ENCODE data around the gene DIDO1.
A peak's percentile ranks its signal among the peaks of the same experiment; 100 is the strongest.

Gene DIDO1

GRCh38 chr20:62887152-62887859 lies 39.0 kb downstream of the DIDO1 start:
- H3K4me3 ChIP-seq (ENCODE audit: low read depth, low read length), result no peak overlapping the region
- TF ChIP-seq, protein P1, sequence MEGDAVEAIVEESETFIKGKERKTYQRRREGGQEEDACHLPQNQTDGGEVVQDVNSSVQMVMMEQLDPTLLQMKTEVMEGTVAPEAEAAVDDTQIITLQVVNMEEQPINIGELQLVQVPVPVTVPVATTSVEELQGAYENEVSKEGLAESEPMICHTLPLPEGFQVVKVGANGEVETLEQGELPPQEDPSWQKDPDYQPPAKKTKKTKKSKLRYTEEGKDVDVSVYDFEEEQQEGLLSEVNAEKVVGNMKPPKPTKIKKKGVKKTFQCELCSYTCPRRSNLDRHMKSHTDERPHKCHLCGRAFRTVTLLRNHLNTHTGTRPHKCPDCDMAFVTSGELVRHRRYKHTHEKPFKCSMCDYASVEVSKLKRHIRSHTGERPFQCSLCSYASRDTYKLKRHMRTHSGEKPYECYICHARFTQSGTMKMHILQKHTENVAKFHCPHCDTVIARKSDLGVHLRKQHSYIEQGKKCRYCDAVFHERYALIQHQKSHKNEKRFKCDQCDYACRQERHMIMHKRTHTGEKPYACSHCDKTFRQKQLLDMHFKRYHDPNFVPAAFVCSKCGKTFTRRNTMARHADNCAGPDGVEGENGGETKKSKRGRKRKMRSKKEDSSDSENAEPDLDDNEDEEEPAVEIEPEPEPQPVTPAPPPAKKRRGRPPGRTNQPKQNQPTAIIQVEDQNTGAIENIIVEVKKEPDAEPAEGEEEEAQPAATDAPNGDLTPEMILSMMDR (IDR thresholded peaks at IDR 0.05; ENCODE audit: control insufficient read depth, extremely low read depth, insufficient read depth), result no peak
- DNase-seq (ENCODE audit: low read depth), result peak; percentile 62

GRCh38 chr20:62886709-62887058 lies 39.6 kb downstream of the DIDO1 start:
- DNase-seq (ENCODE audit: low read depth), result no peak
- H3K4me3 ChIP-seq (ENCODE audit: low read depth, low read length), result no peak overlapping the region
- TF ChIP-seq, protein P1 (IDR thresholded peaks at IDR 0.05; ENCODE audit: control insufficient read depth, extremely low read depth, insufficient read depth), result no peak

- DNase-seq (ENCODE audit: low read depth), result no peak
- H3K4me3 ChIP-seq (ENCODE audit: low read depth, low read length), result no peak overlapping the region
- TF ChIP-seq, protein P1 (IDR thresholded peaks at IDR 0.05; ENCODE audit: control insufficient read depth, extremely low read depth, insufficient read depth), result no peak
Measured at GRCh38 chr20:62885896-62886708, 40.2 kb downstream of the DIDO1 start.

DNA sequence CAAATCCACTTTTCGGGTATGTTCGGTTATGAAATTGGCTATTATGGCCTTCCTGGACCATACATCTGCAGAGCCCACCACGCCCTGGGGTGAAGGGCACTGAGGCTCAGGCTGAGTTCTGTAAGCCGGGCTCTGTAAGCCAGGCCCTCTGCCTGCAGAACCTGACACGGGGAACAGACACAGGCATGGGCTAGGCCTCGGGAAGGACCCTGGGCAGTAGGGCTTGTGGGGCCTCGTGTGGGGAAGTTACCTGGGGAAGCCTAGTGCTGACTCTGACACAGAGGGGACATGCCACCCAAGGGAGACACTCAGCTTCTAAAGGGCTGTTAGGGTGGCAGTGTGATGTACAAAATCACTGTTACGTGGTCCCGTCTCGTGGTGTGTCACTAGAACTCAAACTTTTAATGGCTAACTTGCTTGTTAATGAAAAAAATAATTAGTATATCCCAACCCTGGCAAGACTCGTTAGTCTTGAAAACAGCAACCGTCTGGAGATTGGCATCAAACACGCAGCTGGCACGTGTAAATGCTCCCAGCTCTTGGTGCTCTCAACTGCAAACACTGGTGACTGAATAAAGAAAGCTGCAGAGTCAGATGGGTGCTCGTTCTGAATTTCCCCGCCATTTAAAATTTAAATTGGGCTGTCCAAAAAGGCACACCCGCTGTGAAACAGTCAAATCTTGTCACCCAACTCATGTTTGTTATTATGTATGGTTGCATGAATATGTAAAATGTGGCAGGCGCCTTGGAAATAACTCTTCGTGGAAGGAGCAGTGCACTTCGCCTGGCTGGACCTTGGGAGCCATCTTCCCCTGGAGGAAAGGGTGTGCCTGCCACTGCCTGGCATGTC lies 41.0 kb downstream of the DIDO1 start:
- DNase-seq (ENCODE audit: low read depth), result no peak
- TF ChIP-seq, protein P1 (IDR thresholded peaks at IDR 0.05; ENCODE audit: control insufficient read depth, extremely low read depth, insufficient read depth), result no peak
- no peak overlapping the region for H3K4me3 ChIP-seq (ENCODE audit: low read depth, low read length)

DNA sequence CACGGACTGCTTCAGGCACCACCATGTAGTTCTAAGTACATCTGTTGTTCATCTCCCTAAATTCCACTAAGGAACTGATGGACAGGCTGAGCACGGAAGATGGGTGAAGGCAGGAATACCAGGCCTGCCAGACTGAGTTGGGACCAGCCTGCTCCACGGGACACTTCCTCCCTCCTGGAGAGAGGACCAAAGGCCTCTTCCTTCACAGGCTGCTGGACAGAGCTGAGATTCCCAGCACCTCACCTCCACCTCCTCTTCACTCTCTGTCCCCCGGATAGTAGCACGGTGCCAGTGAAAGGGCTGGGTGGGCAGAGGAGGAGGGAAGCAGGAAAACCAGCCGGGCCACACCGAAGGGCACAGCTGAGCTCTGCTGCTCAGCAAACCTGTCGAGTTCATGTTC lies 41.7 kb downstream of the DIDO1 start:
- TF ChIP-seq, protein P1 (IDR thresholded peaks at IDR 0.05; ENCODE audit: control insufficient read depth, extremely low read depth, insufficient read depth), result no peak
- no peak overlapping the region for H3K4me3 ChIP-seq (ENCODE audit: low read depth, low read length)
- no peak for DNase-seq (ENCODE audit: low read depth)

- no peak for DNase-seq (ENCODE audit: low read depth)
- H3K4me3 ChIP-seq (ENCODE audit: low read depth, low read length), result no peak overlapping the region
- TF ChIP-seq, protein P1 (IDR thresholded peaks at IDR 0.05; ENCODE audit: control insufficient read depth, extremely low read depth, insufficient read depth), result no peak
Measured at GRCh38 chr20:62882426-62882825, 43.9 kb downstream of the DIDO1 start.

Measured in LNCaP clone FGC (cell line).